Activated B cell treated with CpG ODN at 0.5 μM for 24 hours (primary cell): ENCODE measurements around the gene GIGYF2. TPM values are rescaled to one million over a fixed set of nuclear protein-coding genes. Genes with fewer than 3 reads are reported as not detected.

Source experiments
- ATAC-seq: fragments of 200-7000 bp; cut with Tn5 transposase; one replicate; pipeline ENCODE4 v1.10.0; 2021; ENCODE audit warnings: low read depth, mild to moderate bottlenecking, moderate library complexity
- CTCF ChIA-PET: fragments of 350-600 bp; sonication (Branson Sonifier 250); formaldehyde crosslinking; loops from one replicate; lab custom pipeline; 2021; ENCODE audit warnings: antibody characterized with exemption; lab: Charles Lee
- POLR2A ChIA-PET: fragments of 350-600 bp; sonication (Branson Sonifier 250); formaldehyde crosslinking; loops from one replicate; lab custom pipeline; 2021; ENCODE audit warnings: antibody characterized with exemption; lab: Charles Lee
- DNase-seq: peaks from one replicate; pipeline ENCODE4 v3.0.0; 2022
- H3K27ac Mint-ChIP-seq: one replicate; pipeline ENCODE4 v1.8.0; 2020; ENCODE audit warnings: mixed read lengths
- H3K27me3 Mint-ChIP-seq: one replicate; pipeline ENCODE4 v1.8.0; 2021; ENCODE audit warnings: mixed read lengths
- H3K36me3 Mint-ChIP-seq: one replicate; pipeline ENCODE4 v1.8.0; 2021; ENCODE audit warnings: low read depth, mixed read lengths
- H3K4me1 Mint-ChIP-seq: one replicate; pipeline ENCODE4 v1.8.0; 2021; ENCODE audit warnings: mixed read lengths
- H3K4me3 Mint-ChIP-seq: one replicate; pipeline ENCODE4 v1.8.0; 2020; ENCODE audit warnings: mild to moderate bottlenecking, mixed read lengths
- H3K9me3 Mint-ChIP-seq: one replicate; pipeline ENCODE4 v1.8.0; 2020; ENCODE audit warnings: mixed read lengths
- CTCF ChIP-seq: fragments of 200-600 bp; IDR thresholded peaks from one replicate; pipeline ENCODE4 v1.8.0; 2022; ENCODE audit warnings: antibody characterized with exemption, mild to moderate bottlenecking
- intact Hi-C: fragments of 100-400 bp; cut with micrococcal nuclease; formaldehyde crosslinking; loops from one replicate; pipeline ENCODE4 v1.15.1; 2024
- total RNA-seq: library from RNA; stranded (reverse); gene quantifications from 2 replicates; pipeline ENCODE4 v1.2.3, GENCODE V29; 2022

The GIGYF2 gene
- total RNA-seq, 1 donor from 2014 or later: 77.9 TPM

GRCh38 chr2:232878855-232879617 is 181.9 kb downstream of the GIGYF2 start:
- TF ChIP-seq CTCF: no peak
- ATAC-seq (no peak), DNase-seq (no peak)
- intact Hi-C loops: no loop called here
- no peak overlapping the region for H3K27ac Mint-ChIP-seq
- H3K36me3 Mint-ChIP-seq: no peaks in the 10 kb centered on the region
- CTCF ChIA-PET: no interaction called here
- peaks cover 14% of the 10 kb centered on the region for H3K27me3 Mint-ChIP-seq
- POLR2A ChIA-PET: no interaction called here
- no peaks in the 10 kb centered on the region for H3K9me3 Mint-ChIP-seq
- peaks cover 12% of the 10 kb centered on the region for H3K4me1 Mint-ChIP-seq
- H3K4me3 Mint-ChIP-seq: no peak overlapping the region

GRCh38 chr2:232879618-232880494 is 182.7 kb downstream of the GIGYF2 start:
- peaks cover 7% of the 10 kb centered on the region for H3K4me1 Mint-ChIP-seq
- intact Hi-C loops: no loop called here
- H3K4me3 Mint-ChIP-seq: no peak overlapping the region
- no peaks in the 10 kb centered on the region for H3K9me3 Mint-ChIP-seq
- ATAC-seq: no peak
- DNase-seq: no peak
- ChIA-PET CTCF (no interaction called here), POLR2A (no interaction called here)
- H3K27ac Mint-ChIP-seq: no peak overlapping the region
- no peak for TF ChIP-seq CTCF
- peaks cover 14% of the 10 kb centered on the region for H3K27me3 Mint-ChIP-seq
- no peaks in the 10 kb centered on the region for H3K36me3 Mint-ChIP-seq

- ChIA-PET CTCF (no interaction called here), POLR2A (no interaction called here)
- Mint-ChIP-seq H3K36me3 (no peaks in the 10 kb centered on the region), H3K9me3 (no peaks in the 10 kb centered on the region), H3K27me3 (peaks cover 5% of the 10 kb centered on the region), H3K4me3 (no peak overlapping the region), H3K27ac (no peak overlapping the region), H3K4me1 (no peaks in the 10 kb centered on the region)
- ATAC-seq (no peak), DNase-seq (no peak)
- intact Hi-C loops: no loop called here
- TF ChIP-seq CTCF: no peak
Measured at GRCh38 chr2:232880764-232881351, 183.7 kb downstream of the GIGYF2 start.

- no peak for TF ChIP-seq CTCF
- no peaks in the 10 kb centered on the region for H3K4me1 Mint-ChIP-seq
- H3K4me3 Mint-ChIP-seq: no peak overlapping the region
- no peak overlapping the region for H3K27ac Mint-ChIP-seq
- intact Hi-C loops: no loop called here
- DNase-seq (no peak), ATAC-seq (no peak)
- no peaks in the 10 kb centered on the region for H3K9me3 Mint-ChIP-seq
- ChIA-PET CTCF (no interaction called here), POLR2A (interaction anchor here (0.6 kb wide), 1 partner anchor 402 kb away, joined by 3 read pairs; no protein-coding TSS in a partner anchor)
- H3K36me3 Mint-ChIP-seq: no peaks in the 10 kb centered on the region
- H3K27me3 Mint-ChIP-seq: peaks cover 5% of the 10 kb centered on the region
Measured at GRCh38 chr2:232882085-232882484, 185.0 kb downstream of the GIGYF2 start.
